ENCODE measurements around the gene FOXD3. TPM values are rescaled to one million over a fixed set of nuclear protein-coding genes. Genes with fewer than 3 reads are reported as not detected.

Gene FOXD3
- not detected for polyA plus RNA-seq (2013, experiment 1 of 2; ENCODE audit: insufficient read length)
- polyA plus RNA-seq (2013, experiment 2 of 2; ENCODE audit: insufficient read length), result 0.09 TPM

DNA sequence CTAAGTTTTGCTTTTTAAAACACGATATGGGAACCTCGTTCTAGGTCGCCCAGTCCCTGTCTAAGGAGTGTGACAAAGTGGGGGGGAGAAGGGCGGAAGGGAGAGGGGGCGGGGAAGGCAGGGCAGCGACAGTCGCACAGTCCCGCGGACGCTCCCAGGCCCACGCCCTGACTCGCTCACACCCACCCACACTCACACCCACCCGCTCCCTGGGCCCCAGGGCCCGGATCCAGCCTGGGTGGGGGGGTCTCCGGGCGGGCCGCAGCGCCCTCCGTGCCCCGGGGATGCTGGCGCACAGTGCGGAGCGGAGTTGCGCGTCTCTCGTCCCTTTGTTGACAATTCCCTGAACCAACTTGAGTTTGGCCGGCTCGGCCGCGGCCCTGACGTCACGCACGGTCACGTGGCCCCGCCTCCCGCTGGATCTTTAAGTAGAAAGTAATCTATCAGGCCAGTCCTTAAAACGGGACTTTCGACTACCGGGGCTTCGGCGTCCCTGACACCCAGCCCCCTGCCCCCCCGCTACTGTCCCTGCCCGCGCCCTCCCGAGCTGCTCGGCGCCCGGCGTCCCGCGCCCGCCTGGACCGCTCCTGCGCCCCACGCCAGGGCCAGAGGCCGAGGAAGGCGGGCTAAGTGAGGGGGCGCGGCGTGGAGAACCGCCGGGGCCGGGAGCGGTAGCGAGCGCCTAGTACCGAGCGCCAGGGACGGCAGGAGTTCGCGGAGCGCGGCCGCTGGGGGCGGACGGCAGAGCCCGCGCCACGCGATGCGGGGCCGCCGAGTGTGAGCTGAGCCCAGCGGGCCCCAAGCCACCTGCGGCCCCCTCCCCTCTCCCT lies at the start of gene FOXD3:
Gene FOXD3, plus strand, starts transcription at position 454 of the 830 bp plus-strand sequence. CDS start 492 bp downstream, outside the sequence.
- no peak for DNase-seq

DNA sequence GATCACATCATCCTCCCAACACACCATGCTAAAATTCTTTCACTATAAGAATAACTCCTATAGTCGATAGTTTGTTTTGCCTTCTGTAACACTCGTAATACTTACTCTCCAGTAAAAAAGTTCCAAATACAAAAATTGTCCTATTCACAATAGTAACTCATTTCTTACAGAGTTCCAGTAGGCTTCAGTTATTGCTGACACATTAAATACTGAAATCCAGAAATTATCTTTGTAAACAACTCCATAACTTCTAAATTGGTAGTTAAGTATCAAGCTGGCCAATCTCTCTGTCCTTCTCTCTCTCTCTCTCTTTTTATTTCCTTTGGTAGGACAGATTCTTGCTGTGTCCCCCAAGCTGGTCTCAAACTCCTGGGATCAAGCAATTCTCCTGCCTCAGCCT lies 49.6 kb upstream of the FOXD3 start:
- DNase-seq, result no peak

DNA sequence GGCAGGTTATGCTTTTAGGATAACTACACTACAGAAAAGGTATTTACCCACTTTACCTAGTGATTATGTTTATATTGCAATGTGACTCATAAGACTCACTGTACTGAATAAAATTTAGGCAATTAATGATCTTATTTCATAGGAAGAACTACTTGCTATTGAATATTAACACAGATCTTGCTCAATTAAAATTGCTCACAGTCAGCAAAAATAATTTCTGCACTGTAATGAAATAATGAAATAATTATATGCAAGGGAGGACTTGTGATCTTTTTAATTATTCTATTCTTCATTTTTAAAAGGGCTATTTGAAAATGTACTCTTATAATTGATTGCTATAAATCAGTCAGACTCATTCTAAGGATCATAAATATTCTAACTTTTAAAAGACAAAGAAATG lies 48.0 kb upstream of the FOXD3 start:
- no peak for DNase-seq

DNA sequence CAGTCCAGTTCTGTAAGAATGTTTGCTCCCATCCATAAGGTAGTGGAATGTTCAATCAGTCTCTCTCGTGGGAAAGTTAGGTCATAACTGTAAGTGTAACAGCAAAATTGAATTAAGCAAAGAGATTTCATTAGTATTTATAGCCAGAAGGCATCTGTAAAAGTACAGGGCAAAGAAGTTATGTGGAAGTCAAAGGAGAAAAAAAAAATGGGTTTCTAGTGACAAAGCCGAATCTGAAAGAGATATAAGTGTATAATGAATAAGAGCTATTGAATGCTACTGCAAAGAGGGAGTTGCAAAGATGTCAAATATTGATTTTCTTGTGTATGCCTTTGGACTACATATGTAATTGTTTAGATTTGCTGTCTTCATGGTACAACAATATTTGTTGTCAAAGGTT lies 47.4 kb upstream of the FOXD3 start:
- DNase-seq, result no peak

DNA sequence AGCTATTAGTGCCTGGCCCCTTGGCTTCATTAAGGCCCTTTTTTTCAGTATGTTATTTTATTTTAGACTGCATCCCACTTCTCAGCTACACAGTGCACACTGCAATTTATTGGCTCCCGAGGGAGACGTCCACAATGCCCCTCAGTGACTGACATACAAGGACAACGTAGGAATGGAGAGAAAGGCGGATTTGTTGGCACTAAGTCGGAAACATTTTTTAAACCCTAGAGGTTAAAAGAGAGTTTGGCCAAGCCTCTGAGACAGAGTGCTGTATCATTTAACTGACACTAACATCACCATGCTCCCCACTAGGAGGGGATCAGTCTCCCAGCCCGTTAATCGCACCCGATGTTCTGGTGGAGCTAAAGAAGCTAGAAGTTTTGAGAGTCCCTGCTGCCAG lies 45.7 kb upstream of the FOXD3 start:
- no peak for DNase-seq

DNA sequence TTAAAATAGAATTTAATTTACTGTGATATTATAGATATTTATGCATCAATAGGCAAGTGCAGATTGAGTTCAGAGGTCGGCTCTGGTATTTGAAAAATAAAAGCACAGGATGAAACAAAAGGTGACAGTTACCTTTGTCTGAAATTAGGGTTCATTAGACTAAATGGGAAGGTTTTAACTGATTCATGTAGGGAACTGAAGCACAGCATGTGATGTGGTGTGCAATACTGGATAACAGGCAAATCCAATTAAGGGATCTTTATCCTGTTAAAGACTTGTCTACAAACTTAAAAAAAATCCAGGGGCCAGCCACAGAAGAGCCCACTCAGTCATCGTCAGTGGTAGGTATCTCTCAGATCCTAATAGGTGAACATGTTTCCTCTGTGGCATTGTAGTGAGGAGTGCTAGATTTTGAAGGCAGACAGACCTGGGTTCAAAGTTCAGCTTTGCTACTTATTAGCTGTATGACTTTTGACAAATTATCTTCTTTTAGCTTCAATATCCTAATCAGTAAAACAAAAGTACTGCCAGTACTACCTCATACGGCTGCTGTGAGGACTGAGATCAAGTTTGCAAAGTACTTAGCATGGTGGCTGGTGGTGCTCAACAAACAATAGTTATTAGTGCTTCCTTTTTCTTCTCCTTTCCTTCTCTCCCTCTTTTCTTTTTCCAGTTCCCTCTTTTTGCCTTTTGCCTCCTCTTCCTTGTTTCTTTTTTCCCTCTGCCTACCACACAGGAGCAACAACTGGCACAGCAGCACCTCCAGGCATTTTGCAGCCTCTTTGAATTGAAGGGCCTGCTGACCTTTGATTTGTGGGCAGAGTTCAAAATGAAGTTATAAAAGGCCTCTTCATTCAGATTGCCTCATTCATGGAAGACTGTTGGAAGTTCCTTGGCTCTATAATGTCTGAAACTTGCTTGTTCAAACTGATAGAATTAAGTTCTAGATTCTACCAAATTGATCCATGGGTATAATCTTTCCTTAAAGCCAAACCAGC lies 44.9 kb upstream of the FOXD3 start:
- DNase-seq, result no peak

DNA sequence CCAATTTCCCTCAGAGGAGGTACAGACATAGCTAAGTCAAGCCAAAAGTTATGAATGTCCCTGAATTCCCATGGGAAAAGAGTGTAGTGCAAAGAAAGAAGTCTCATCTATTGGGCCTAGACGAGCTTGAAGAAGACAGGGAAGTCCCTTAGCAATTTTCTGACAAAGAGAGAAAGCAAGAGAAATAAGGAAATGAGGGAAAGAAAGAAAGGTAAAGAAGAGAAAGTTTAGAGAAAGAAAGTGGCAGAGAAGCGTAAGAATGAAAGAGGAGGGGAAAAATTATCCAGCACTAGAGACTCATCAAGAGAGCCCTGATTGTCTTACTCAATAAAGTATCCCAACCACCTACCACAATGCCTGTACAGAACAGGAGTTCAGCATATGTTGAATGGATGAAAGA lies 40.6 kb upstream of the FOXD3 start:
- no peak for DNase-seq

DNA sequence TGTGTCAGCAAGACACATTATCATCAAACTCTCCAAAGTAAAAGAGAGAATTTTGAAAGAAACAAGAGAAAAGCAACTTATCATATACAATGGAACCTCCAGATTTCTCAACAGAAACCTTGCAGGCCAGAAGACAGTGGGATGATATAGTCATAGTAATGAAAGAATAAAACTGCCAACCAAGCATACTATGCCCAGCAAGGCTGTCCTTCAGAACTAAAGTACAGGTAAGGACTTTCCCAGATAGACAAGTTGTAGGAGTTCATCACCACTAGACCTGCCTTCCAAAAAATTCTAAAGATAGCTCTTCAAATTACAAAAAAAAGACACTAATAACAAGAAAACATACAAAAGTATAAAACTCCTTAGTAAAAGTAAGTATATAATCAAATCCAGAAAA lies 33.2 kb upstream of the FOXD3 start:
- no peak for DNase-seq

DNA sequence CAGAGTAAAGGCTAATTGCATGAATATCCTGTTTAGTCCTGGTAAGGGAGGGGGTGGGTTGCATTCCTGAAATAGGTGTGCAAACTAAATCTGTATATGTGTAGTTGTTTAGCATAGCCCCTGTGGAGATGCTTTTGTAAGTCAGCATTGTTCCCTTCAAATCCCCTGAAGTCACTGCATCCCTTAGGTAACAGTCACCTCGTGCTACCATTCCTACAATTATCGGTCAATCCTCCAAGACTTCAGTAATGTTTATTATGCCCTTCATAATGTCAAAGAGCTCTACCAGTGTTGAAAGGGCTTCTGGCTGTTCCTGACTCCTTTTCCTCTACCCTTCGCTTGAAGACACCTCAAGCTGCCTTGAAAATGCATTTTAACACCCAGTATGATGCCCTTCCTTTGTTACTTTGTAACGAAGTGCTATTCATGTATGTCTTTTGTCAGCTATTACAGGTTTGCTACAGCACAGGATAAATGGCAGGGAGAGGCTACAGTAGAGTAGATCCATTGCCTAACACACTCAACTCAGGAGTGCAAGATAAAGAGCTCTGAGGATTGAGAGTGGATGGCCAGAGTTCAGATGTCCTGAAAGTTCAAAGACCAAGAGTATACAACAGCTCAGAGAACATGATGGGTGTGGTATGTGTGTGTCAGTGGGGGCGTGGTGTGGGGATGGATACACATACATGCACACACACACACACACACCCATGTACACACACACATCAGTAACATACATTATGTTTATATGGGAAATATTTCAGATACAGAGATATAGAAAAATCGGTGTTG lies 27.4 kb upstream of the FOXD3 start:
- DNase-seq, result no peak

DNA sequence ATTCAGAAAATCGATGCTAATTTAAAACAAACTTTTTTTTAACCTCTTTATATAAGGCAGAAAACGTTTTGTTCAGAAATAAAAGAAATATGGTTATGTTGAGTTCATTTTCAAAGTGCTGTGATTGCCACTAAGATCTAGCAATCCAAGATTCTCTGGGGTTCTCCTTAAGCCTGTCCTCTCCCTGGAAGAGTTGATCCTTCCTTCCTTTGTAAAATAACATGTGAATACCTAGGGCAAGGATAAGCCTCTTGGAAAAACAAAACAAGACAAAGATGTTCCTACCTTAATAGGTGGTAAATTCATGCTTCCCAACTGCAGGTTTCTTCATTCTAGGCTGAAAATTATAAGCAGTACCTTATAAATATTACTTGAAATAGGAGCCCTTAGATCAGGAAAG lies 18.0 kb upstream of the FOXD3 start:
- DNase-seq, result no peak

DNA sequence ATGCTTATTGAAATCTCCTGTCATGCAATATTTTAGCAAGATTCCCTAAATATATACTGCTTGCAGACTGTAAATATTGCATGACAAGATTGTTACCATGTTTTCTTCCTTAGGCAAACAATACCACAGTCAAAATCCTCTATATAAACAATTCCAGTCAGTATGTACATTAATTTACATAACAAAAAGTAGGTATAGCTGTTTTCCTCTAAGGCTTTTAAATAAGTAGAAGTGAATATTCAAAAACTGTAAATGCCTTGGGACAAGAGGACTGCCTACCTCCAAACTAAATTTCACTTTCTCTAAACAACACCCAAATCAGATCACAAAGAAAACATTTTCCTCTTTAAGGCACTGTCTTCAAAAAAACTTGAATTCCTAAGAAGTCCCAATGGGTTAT lies 17.3 kb upstream of the FOXD3 start:
- DNase-seq, result no peak

DNA sequence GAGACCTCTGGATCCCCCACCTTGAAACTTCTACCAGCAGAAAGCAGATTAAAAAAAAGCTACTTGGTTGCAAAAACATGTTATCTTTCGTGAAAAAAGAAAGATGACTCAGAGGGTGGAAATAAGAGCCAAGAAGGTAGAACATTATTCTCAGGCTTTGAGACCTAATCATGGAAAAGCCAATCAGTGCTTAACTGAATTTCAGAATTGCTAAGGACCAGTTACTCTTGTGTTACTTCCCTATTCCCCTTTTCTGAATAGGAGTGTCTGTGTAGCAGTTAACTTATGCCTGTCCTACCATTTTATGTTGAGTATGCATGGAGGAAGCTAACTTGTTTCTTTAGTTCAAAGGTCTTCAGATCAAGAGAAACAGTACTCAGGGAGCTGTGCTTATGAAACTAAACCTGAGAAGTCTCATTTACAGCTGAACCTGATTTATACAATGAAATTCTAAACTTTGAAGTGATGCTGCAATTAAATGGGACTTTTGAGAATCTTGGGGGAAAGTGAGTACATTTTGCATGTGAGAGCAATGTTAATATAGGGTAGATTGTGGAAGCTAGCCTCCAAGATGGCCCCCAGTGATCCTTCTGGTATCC lies 15.1 kb upstream of the FOXD3 start:
- DNase-seq, result no peak

DNA sequence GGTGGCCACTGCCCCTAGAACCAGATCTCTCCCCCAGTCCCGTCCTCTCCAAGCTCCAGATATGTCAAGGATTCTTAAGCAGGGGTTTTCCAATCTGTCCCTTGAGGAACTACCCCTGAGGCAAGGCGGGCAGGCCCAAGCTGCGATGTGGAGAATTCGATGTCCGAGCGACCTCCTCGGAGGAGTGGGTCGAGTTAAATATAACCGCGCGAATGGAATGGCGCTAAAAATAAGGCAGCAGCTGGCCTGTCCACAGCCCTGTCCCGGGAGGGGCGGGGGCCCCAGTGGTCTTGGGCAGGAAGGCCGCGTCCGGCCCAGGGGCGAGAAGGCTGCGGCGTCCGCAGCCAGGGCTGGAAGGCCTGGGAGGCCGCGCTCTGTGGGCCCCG lies 5.8 kb upstream of the FOXD3 start:
- no peak for DNase-seq

DNA sequence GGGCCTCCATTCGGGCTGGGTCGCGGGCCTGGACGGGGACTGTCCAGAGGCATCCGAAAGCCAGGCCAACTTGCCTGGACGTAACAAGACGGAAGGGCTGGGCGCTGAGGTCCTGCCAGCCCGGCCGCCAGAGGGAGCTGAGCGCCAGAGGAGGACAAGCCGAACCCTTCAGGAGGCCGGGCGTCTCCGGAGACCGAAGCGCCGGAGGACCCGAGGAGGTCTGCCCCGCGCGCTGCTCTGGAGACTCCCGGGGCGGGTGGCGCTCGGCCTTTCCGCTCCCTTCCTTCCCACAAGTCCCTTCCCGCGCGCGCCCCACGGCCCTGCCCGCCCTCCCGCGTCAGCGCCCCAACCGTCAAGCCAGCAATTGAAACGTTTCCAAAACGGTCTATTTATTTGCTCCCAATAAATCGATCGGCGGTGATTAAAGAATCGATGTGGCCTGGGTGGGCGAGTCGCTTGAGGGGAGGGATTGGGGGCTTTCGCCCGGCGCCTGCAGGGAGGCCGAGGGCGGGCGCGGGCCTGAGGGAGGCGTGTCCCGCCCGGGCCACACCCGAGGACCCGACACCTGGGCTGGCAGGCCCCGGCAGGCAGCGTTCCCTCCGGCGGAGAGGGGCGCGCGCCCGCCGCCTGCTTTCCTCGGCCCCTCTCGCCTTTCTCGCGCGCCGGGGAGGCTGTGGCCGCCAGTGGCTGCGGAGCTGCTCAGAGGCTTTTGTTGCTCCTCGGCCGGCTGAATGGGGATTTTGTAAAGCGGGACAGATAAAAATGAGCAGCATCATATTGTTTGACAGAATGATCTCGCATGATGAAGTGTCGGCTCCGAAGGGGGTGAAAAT lies 5.2 kb upstream of the FOXD3 start:
- peak; percentile 55 for DNase-seq

DNA sequence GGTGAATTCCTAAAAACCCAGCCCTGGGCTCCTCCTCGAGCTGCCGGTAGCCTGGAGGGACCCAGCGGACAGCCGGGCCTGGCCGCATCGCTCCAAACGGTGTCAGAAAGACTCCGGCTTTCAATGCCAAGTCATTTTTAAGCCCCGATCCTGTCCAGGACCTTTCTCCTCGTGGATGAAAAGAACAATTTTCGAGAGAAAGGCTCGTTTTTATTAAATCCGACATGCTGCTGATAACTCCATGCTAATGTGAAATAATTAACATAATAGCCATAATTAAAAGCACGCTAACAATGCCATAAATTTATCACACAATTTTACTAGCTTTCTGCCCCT lies 4.6 kb upstream of the FOXD3 start:
- DNase-seq, result no peak

DNA sequence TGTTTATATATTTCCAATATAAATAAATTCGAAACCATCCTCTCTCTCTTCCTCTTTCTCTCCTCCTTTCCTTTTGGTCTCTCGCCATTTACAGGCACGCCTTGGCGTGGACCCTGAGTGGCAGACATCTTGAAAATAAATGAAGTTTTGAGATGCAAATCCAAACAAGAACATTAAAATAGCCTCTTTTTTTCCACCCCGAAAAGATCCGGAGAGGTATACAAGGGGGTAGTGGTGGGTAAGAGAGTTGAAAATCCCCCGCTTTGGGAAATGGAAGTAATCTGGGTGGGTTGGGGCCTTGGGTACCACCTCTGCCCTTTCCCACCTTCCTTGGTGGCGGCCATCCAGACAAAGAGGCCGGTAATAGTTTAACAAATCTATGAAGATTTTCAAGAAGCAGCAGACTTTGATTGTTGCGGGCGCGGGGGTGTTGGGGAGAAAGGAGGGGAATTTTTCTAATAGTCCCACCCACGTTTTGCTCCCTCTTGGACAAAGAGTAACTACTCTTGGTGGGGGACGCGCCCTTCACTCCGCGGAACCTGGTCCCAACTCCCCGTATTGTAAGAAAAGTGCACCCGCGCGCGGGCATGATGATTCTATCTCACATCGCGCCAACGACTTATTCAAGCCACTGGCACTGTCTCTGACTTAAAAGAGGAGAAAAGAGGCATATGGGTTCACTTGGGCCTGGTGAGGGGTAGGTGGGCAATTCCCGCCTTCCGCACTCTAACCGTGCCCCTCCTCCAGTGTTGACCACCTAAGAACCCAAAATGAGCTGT lies 4.0 kb upstream of the FOXD3 start:
- no peak for DNase-seq

DNA sequence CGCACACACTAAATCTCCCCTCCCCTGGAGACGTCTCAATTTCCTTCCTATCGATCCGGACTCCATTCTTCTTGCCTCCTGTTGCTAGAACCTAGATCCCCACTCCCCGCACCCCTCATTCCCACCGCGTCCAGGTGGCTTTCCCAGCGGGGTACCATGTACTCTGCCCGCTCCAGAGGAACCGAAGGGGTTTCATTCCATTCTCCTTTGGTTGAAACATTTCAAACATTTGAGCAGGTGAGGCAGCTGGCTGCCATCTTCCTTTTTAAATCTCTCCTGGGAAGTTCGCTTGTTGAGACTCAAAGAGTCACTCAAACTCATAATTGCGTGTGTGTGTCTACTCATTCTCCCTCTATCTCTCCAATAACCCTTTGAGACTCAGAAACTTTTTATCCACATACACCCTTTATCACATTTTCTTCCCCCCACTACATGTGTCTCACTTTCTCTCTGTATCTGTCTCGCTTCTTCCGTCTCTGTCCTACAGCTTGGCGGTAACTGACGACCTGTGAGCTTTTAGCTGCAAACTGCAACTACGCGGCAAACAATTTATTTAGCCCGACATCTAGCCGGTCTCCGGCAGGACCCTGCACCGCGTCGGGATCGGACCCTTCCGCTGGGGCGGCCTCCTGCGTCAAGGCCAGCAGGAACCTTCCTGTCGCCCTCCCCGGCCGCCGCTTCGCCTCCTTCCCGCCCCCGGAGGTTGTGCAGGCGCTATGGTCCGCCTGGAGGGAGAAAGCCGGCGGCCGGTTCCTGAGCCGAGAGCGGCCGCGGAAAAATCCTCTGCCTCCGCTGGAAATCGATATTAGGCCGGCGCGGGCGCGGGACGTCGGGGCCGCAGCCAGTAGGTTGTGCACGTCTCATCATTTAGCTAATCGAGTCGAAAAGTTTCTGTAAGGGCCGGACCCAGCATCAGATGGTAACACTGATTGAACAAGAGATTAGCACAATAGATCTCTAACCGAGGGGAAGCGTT lies 3.0 kb upstream of the FOXD3 start:
- DNase-seq, result no peak

DNA sequence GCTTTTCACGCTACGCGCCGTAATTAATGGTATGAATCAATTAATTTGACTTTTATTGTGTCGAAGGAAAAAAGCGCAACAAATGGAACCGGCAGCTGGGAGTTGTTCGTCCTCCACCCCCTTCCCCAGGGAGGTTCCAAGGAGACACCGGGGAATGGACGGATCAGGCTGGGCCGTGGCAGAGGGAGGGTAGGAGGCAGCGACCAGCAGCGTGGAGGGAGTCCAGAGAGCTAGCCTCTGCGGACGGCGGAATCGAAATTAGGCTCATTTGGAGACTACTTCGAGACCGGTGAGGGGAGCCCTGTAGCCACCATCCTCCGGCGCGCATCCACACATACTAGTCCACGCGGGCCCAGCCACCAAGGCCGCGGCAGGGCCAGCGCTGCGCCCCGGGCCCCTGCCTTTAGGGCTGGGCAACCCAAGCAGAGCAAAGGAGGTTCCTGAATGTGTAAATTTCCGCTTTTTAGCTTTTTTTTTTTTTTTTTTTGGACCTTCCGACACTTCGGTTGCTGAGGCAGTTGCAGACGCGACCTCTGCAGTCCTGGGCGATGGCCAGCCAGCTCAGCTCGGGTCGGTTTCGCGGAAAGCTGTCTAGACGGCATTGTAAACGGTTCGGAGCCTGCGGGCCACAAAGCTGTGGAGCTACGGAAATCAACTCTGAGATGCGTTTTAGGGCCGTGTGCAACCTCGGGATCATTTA lies 2.2 kb upstream of the FOXD3 start:
- DNase-seq, result no peak

Measured in fibroblast of skin of scalp (primary cell).